Measurements from ENCODE around the gene RANBP17. TPM values are rescaled to one million over a fixed set of nuclear protein-coding genes. Genes with fewer than 3 reads are reported as not detected.
"Not testable (repeated sequence)": the region's sequence is repeated elsewhere in the genome, so short reads cannot be mapped to it uniquely, and the experiment has no call there.

The RANBP17 gene
- polyA plus RNA-seq, 1 donor from 2014 or later, result not detected

DNA sequence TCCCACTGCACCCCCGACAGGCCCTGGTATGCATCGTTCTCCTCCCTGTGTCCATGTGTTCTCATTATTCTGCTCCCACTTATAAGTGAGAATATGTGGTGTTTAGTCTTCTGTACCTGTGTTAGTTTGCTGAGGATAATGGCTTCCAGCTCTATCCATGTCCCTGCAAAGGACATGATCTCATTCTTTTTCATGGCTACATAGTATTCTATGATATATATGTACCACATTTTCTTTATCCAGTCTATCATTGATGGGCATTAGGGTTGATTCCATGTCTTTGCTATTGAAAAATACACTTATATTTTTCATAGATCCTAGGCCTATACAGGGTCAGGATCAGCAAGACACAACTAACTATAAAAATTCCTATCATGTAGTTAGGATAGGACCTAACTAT is 180.1 kb downstream of the RANBP17 start:
- H3K27ac Mint-ChIP-seq, result not testable (repeated sequence)

DNA sequence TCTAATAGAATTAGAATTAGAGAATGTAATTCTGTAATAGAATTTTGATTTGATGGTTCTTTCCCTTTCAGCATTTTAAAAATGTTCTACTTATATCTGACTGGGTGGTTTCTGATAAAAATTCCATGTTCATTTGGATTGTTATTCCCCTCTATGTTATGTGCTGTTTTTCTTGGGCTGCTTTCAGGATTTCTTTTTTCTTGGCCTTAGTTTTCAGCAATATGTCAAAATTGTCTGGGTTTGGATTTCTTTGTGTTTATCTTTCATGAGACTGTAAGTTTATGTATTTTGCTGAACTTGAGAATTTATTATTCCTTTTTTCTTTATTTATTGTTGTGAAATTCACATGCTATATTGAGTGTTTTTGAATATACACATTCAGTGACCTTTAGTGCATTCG is 189.1 kb downstream of the RANBP17 start:
- Mint-ChIP-seq H3K9me3 (peaks cover 5 to 11% (median 10%) of the 10 kb centered on the region in 3 donors), H3K27me3 (no peaks in the 10 kb centered on the region), H3K4me1 (no peaks in the 10 kb centered on the region), H3K27ac (no peak overlapping the region), H3K4me3 (no peak overlapping the region), H3K36me3 (no peaks in the 10 kb centered on the region)

More for the DNA sequence above, 180.1 kb downstream of the RANBP17 start:
- not testable (repeated sequence) for H3K4me1 Mint-ChIP-seq, H3K27me3 Mint-ChIP-seq, H3K36me3 Mint-ChIP-seq, H3K4me3 Mint-ChIP-seq, H3K9me3 Mint-ChIP-seq

DNA sequence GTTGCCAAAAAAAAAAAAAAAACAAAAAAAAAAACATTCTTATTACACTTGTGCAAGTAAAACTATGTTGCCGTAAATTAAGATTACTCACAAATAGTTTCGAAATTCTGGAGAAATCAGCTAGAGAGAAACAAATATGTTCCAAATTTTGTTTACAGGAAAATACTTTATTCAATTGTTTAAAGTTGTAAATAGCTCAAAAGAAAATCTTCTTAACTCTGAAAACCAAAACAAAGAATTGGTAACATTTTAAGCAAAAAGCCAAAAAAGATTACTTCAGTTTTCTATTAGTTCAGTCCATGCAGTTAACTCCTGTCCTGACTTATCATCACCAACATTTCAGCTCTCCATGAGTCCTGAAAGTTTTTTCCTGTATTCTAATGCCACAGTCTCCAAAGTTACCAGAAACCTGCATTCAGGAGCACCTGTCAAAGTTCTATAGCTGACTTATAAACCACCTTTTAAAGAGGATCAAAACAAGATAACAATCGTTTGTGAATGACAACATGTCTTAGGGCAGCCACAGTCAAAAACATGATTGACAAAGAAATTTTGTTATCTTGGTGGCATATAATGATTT is 194.1 kb downstream of the RANBP17 start:
- Mint-ChIP-seq H3K36me3 (no peaks in the 10 kb centered on the region), H3K4me1 (no peaks in the 10 kb centered on the region), H3K27ac (no peak overlapping the region), H3K9me3 (peaks cover 7 to 21% (median 11%) of the 10 kb centered on the region in 3 donors), H3K27me3 (no peaks in the 10 kb centered on the region), H3K4me3 (no peak overlapping the region)

DNA sequence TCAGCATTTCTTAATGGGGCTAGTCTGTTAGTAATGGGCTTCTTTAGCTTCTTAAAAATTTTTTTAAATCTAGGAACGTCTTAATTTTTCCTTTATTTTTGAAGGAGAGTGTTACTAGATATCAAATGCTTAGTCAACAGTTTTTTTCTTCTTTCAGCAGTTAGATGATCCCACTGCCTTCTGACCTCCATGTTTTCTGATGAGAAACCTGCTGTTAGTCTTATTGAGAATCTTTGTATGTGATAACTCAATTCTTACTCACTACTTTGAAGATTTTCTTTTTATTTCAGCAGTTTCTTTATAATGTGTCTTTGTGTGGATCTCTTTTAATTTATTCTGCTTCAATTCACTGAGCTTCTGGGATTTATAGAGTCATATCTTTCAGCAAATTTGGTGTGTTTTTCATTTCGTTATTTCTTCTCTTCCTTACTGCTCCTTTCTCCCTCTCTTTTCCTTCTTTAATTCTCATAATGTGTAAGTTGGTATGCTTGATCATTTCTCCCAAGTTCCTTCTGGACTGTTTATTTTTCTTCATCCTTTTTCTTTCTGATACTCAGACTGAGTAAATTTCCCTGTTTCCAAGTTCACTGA is 205.8 kb downstream of the RANBP17 start:
- Mint-ChIP-seq H3K36me3 (no peaks in the 10 kb centered on the region), H3K4me3 (no peak overlapping the region), H3K9me3 (peaks cover 12 to 30% (median 16%) of the 10 kb centered on the region in 3 donors), H3K27ac (no peak overlapping the region), H3K4me1 (no peaks in the 10 kb centered on the region), H3K27me3 (no peaks in the 10 kb centered on the region)

DNA sequence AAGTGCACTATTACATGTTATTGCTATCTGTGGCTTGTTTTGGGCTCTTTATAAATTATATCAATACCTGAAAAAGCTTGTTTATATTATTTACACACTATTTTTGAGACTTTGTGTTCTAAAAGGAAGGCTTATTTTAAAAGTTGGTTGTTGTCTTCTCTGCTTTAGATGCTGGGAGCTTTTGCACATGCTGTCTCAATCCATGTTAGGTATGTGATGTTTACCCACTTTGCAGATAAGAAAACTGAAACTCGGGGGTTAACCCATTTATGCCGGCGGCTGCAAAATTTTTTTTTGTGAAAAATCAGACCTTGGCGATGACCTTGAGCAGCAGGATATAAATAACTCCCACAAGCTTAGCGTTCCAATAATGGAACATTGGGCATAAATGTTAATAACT is 212.9 kb downstream of the RANBP17 start:
- Mint-ChIP-seq H3K36me3 (no peaks in the 10 kb centered on the region), H3K9me3 (peaks cover 7 to 20% (median 9%) of the 10 kb centered on the region in 3 donors), H3K27me3 (no peaks in the 10 kb centered on the region), H3K4me3 (no peak overlapping the region), H3K4me1 (no peaks in the 10 kb centered on the region), H3K27ac (no peak overlapping the region)

DNA sequence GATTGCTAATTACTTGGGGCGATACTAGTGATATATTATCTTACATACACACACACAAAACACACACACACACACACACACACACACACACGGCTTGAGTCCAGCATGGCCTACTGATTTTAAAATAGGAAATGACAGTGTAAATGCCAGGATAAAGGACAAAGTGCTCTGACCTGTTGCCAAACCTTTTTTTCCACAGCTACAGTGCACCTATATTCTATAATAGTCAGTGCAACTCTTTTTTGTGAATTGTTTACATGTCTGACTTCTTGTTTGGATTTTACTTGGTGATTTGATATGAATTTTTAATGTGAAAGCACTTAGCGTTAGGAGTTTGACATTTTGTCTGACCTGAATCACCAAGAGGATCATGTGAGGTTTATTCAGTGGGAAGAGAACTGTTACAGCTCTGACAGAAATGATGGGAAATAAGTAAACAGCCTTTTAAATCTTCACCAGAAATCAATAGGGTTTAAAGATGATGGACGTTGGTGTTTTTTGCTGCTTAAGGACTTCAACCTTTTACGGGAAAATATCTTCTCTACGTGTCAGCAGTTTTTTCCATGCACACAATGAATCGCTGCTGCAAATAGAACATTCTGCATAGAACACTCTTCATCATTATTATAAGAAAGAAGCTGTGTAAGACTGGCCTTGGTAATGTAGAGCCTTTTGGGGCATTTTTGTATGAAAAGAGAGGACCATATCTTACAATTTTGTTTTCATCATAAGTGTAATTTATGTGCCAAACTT is 218.5 kb downstream of the RANBP17 start:
- Mint-ChIP-seq H3K4me1 (no peaks in the 10 kb centered on the region), H3K9me3 (peaks cover 5 to 13% (median 5%) of the 10 kb centered on the region in 3 donors), H3K36me3 (no peaks in the 10 kb centered on the region), H3K27me3 (no peaks in the 10 kb centered on the region), H3K27ac (no peak overlapping the region), H3K4me3 (no peak overlapping the region)

DNA sequence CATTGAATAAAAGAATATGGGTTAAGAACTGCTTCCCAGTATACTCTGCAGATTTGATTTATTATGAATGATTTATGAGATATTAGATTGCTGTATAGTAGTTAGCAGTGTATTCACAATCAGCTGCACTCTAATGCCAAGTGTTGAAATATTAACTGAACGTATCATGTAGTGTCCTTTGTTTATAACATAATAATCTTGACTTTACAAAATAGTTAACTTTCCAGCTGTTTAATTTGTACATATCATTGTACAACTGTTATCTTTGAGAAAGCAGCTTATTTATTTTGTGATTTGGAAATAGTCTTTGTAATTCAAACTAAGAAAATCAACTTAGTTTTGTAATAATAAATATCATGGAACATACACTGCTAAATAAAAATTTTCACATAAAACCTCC is 219.5 kb downstream of the RANBP17 start:
- Mint-ChIP-seq H3K27me3 (no peaks in the 10 kb centered on the region), H3K4me1 (no peaks in the 10 kb centered on the region), H3K27ac (no peak overlapping the region), H3K36me3 (no peaks in the 10 kb centered on the region), H3K4me3 (no peak overlapping the region), H3K9me3 (peaks cover 5 to 12% (median 5%) of the 10 kb centered on the region in 3 donors)

DNA sequence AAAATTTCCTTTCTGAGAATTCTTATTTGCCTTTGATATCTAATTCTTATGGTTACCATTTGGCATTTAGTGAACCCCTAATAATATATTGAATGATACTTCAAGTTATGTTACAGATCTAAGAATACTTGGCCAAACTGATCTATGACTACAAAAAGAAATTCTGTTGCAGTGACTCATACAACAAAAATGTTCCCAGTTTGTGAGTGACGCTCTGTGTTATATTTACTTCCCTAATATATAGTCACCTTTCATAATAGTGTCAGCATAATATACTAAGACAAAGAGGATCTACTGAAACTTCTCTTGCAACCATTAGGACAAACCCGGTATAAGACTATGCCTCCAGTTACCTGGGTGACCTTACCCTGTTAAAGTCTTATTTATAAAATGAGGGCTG is 230.4 kb downstream of the RANBP17 start:
- H3K36me3 Mint-ChIP-seq, result no peaks in the 10 kb centered on the region
- no peak overlapping the region for H3K4me3 Mint-ChIP-seq
- no peaks in the 10 kb centered on the region for H3K27me3 Mint-ChIP-seq
- H3K9me3 Mint-ChIP-seq, result peaks cover 0 to 5% (median 0%) of the 10 kb centered on the region in 3 donors
- no peak overlapping the region for H3K27ac Mint-ChIP-seq
- no peaks in the 10 kb centered on the region for H3K4me1 Mint-ChIP-seq

DNA sequence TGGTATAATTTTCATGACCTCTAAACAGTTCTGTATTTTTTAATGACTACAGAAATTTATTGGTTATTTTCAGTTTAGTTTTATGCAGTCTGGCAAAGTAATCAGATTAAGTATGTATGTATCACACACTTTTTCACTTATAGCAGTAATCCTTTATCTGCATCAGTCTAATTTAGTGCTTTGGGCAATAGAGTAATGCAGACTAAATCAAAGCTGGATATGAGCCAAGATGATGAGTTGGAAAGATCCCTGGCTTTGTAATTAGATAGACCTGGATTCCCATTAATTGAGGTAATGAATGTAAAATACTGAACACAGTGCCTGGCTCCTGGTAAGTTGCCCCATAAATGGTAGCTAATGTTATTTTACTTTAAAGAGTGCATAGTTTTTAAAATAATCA is 231.8 kb downstream of the RANBP17 start:
- Mint-ChIP-seq H3K27me3 (no peaks in the 10 kb centered on the region), H3K9me3 (peaks cover 0 to 5% (median 0%) of the 10 kb centered on the region in 3 donors), H3K36me3 (no peaks in the 10 kb centered on the region), H3K27ac (no peak overlapping the region), H3K4me1 (no peaks in the 10 kb centered on the region), H3K4me3 (no peak overlapping the region)

DNA sequence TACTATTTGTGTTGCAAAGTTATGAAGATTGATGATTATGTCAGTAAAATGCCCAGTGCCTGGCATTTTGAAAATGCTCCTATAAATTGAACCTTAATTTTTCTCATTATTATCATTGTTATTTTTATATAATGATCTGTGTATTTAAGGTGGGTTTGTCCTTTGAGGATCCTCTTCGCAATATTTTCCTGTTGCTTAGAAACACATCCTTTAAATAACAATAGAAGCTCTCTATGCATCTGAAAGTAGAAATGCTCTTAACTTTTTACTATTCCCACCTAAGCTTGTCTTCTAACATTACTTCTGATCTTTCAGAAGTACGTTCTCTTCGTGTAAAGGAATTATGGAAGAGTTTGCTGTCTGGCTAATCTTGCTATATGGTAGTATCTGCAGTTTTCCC is 232.5 kb downstream of the RANBP17 start:
- H3K4me1 Mint-ChIP-seq, result no peaks in the 10 kb centered on the region
- H3K9me3 Mint-ChIP-seq, result peaks cover 0 to 5% (median 3%) of the 10 kb centered on the region in 3 donors
- no peaks in the 10 kb centered on the region for H3K36me3 Mint-ChIP-seq
- H3K27me3 Mint-ChIP-seq, result no peaks in the 10 kb centered on the region
- no peak overlapping the region for H3K4me3 Mint-ChIP-seq
- no peak overlapping the region for H3K27ac Mint-ChIP-seq

DNA sequence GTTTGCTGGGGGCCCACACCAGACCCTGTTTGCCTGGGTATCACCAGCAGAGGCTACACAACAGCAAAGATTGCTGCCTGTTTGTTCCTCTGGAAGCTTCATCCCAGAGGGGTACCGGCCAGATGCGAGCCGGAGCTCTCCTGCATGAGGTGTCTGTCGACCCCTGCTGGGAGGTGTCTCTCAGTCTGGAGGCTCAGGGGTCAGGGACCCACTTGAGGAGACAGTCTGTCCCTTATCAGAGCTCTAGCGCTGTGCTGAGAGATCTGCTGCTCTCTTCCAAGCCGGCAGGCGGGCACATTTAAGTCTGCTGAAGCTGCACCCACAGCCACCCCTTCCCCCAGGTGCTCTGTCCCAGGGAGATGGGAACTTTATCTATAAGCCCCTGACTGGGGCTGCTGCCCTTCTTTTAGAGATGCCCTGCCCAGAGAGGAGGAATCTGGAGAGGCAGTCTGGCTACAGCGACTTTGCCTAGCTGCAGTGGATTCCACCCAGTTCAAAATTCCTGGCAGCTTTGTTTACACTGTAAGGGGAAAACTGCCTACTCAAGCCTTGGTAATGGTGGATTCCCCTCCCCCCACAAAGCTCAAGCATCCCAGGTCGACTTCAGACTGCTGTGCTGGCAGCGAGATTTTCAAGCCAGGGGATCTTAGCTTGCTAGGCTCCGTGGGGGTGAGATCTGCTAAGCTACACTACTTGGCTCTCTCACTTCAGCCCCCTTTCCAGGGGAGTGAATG is 241.2 kb downstream of the RANBP17 start:
- no peak overlapping the region for H3K27ac Mint-ChIP-seq
- H3K4me1 Mint-ChIP-seq, result no peaks in the 10 kb centered on the region
- H3K36me3 Mint-ChIP-seq, result no peaks in the 10 kb centered on the region
- peaks cover 2% of the 10 kb centered on the region for H3K27me3 Mint-ChIP-seq
- no peak overlapping the region for H3K4me3 Mint-ChIP-seq
- H3K9me3 Mint-ChIP-seq, result peaks cover 2 to 6% (median 3%) of the 10 kb centered on the region in 3 donors

DNA sequence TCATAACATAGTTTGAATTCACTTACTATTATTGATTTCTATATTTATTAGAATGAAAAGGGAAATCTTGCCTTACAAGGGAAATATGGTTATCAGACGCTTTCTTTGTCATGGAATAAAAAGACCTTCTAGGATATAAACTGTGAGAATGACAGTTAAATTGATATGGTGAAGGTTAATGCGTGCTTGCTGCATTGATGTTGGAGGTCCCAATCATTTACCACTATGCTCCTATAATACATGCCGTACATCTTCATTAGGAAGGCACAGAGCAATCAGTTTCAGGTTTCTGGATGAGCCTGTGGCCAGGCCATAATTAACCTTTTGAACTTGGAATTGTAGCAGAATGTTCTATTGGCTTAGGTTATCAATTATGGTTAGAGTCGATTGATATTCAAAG is 245.9 kb downstream of the RANBP17 start:
- Mint-ChIP-seq H3K27me3 (peaks cover under 1% of the 10 kb centered on the region), H3K4me1 (no peaks in the 10 kb centered on the region), H3K4me3 (no peak overlapping the region), H3K9me3 (peaks cover 0 to 6% (median 2%) of the 10 kb centered on the region in 3 donors), H3K27ac (no peak overlapping the region), H3K36me3 (no peaks in the 10 kb centered on the region)

DNA sequence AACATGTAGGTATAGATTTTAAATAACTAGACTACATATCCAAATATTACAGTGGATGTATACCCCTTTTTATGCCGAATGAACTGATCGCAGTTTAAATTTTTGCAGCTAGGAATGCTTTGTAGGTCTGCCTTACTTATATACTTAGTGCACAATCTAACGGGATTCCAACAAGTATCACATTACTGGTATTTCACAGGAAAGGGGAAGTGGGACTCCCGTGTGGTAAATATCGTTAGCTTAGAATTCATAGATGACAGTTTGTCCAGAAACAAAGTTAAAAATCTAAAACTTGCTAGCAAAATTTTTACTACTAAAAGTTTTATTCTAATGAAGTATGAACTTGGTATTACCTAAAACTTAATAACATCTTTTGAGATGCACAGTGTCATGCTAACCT is 253.7 kb downstream of the RANBP17 start:
- no peaks in the 10 kb centered on the region for H3K27me3 Mint-ChIP-seq
- no peak overlapping the region for H3K4me3 Mint-ChIP-seq
- no peak overlapping the region for H3K27ac Mint-ChIP-seq
- H3K4me1 Mint-ChIP-seq, result no peaks in the 10 kb centered on the region
- peaks cover 0 to 6% (median 2%) of the 10 kb centered on the region in 3 donors for H3K9me3 Mint-ChIP-seq
- peaks cover 4% of the 10 kb centered on the region for H3K36me3 Mint-ChIP-seq

DNA sequence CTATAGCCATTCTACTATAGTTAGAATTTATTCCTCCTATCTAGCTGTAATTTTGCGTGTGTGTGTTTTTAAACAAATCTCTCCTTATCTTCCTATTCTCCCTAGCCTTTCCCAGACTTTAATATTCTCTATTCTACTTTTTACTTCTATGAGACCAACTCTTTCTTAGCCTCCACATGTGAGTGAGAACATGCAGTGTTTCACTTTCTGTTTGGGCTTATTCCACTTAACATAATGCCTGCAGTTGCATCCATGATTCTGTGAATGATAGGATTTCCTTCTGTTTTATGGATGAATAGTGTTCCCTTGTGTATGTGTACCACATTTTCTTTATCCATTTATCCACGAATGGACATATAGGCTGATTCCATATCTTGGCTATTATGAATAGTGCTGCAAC is 254.9 kb downstream of the RANBP17 start:
- Mint-ChIP-seq H3K9me3 (peaks cover 0 to 9% (median 2%) of the 10 kb centered on the region in 3 donors), H3K27ac (no peak overlapping the region), H3K4me1 (no peaks in the 10 kb centered on the region), H3K4me3 (no peak overlapping the region), H3K27me3 (no peaks in the 10 kb centered on the region), H3K36me3 (peaks cover 4% of the 10 kb centered on the region)

DNA sequence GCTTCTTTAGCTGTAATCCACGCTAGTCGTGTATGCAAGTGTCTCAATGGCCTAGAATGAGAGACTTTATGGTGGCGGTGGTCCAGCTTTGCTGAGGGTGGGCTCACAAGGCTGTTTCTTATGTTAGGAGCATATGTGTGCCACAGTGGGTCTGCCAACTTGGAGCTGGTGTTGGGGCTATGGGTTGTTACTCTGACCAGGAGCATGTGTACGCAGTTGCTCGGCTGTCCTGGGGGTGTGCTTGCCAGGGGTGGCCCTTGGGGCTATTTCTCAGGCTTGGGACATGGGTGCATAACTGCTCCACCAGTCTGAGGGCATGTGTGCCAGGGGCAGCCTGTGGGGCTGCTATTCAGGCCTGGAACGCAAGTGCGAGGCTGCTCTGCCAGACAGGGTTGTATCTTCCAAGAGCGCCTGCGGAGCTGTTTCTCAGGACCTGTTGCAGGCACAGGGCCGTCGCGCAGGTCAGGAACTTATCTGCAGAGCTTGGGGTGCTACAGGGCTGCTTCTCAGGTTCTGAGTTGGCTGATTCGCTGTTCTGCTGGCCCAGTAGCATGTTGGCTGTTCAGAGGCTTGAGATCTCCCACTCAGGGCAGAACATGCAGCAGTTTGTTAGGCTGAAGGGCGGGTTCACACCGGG is 259.3 kb downstream of the RANBP17 start:
- peaks cover 6% of the 10 kb centered on the region for H3K36me3 Mint-ChIP-seq
- no peaks in the 10 kb centered on the region for H3K4me1 Mint-ChIP-seq
- peaks cover 3% of the 10 kb centered on the region for H3K27me3 Mint-ChIP-seq
- peak overlapping the region in 1 of 3 donors; percentile 41 for H3K27ac Mint-ChIP-seq
- H3K9me3 Mint-ChIP-seq, result peaks cover 0 to 9% (median 4%) of the 10 kb centered on the region in 3 donors
- no peak overlapping the region for H3K4me3 Mint-ChIP-seq
